Prostate gland (tissue), 2 donors: ENCODE measurements around the gene EIF1. TPM values are rescaled to one million over a fixed set of nuclear protein-coding genes. Genes with fewer than 3 reads are reported as not detected.

Experiments
- DNase-seq: peaks from one replicate; pipeline ENCODE4 v3.0.0-alpha.2; 2019; ENCODE audit warnings: low spot score
- H3K27ac ChIP-seq, 2 donors: fragments of 200-600 bp; sonication (generic); 2 replicates each; pipeline ENCODE4 v1.5.1; 2017 to 2019
- H3K27me3 ChIP-seq: fragments of 200-600 bp; sonication (generic); replicated peaks from 2 replicates; pipeline ENCODE4 v1.5.1; 2019; ENCODE audit not compliant: insufficient read depth
- H3K36me3 ChIP-seq, 2 donors: fragments of 200-600 bp; sonication (generic); 1 replicate in 1 of 2; 2 replicates in 1 of 2; pipeline versions ENCODE4 v1.5.1 to v1.8.1; 2017 to 2019
- H3K4me1 ChIP-seq: fragments of 200-600 bp; sonication (generic); replicated peaks from 2 replicates; pipeline ENCODE4 v1.5.1; 2019
- H3K4me3 ChIP-seq, 2 donors: fragments of 200-600 bp; sonication (generic); 2 replicates each; pipeline ENCODE4 v1.5.1; 2017 to 2019
- H3K9me3 ChIP-seq: fragments of 200-600 bp; sonication (generic); 2 replicates; pipeline ENCODE4 v1.5.1; 2017
- POLR2A ChIP-seq: fragments of 450-650 bp; IDR thresholded peaks from one replicate; pipeline ENCODE4 v1.6.1; 2016; ENCODE audit warnings: antibody characterized with exemption, mild to moderate bottlenecking
- POLR2AphosphoS5 ChIP-seq: sonication (generic); formaldehyde crosslinking; IDR thresholded peaks from one replicate; pipeline ENCODE4 v1.6.1; 2017; ENCODE audit warnings: antibody characterized with exemption
- WGBS: methylation state at CpG from one replicate; pipeline ENCODE4 v1.1.5; 2018; 5-methylcytosine and 5-hydroxymethylcytosine counted together
- intact Hi-C: fragments of 100-400 bp; cut with DNase I; formaldehyde crosslinking; loops from one replicate; pipeline ENCODE4 v1.14.2; 2022
- total RNA-seq, 2 donors: library from RNA; depleted of rRNA; stranded (reverse); fragments of >200 nt; gene quantifications; one replicate each; pipeline ENCODE4 v1.1.0, GENCODE V29; 2016
- TF ChIP-seq, protein P1 (sequence below), 4 experiments: fragments of 200-600 bp in 2 of 4; fragments of 450-650 bp in 2 of 4; sonication (generic) in 2 of 4; IDR thresholded peaks; 1 replicate in 3 of 4; 2 replicates in 1 of 4; pipeline ENCODE4 v1.5.1; 2016 to 2019; ENCODE audit warnings: antibody characterized with exemption in 4 of 4, mild to moderate bottlenecking in 2 of 4, moderate library complexity in 2 of 4

EIF1 gene
- total RNA-seq, 2 donors from 2014 or later: 136 to 320 TPM

DNA sequence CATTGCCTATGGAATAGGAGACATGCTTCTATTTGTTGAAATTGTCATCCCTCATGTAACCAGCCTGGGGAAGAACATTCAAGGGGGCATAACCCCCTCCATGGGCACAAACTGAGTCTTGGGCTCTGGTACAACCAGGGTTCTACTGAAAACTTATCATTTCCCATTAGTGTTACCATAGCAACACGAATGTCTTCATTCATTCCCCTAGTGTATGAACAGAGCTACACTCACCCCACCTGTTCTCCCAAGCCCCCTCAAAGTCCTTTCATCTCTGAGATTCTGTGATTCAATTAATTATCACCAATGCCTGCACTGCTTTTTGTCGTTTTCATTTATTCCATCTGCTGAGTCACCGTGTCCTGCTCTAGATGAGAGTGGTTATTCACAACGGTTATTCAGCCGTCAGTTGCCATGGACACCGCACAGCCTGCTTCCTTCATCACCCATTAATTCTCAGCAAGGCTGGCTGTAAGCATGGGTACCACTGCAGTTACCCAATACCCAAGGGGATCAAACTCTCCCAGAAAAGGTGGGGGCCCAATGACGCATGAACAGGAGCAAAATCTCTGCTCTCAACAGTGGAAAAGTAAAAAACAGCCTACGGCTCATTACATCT is 21.9 kb downstream of the EIF1 start:
- Histone ChIP-seq H3K27ac (no peak overlapping the region), H3K9me3 (no peaks in the 10 kb centered on the region), H3K27me3 (no peaks in the 10 kb centered on the region), H3K36me3 (no peaks in the 10 kb centered on the region), H3K4me3 (no peak overlapping the region), H3K4me1 (no peaks in the 10 kb centered on the region)
- no peak for DNase-seq
- 54% methylated on average over 8 of the region's 8 CpGs for WGBS
- intact Hi-C loops: no loop called here
- TF ChIP-seq, protein P1, sequence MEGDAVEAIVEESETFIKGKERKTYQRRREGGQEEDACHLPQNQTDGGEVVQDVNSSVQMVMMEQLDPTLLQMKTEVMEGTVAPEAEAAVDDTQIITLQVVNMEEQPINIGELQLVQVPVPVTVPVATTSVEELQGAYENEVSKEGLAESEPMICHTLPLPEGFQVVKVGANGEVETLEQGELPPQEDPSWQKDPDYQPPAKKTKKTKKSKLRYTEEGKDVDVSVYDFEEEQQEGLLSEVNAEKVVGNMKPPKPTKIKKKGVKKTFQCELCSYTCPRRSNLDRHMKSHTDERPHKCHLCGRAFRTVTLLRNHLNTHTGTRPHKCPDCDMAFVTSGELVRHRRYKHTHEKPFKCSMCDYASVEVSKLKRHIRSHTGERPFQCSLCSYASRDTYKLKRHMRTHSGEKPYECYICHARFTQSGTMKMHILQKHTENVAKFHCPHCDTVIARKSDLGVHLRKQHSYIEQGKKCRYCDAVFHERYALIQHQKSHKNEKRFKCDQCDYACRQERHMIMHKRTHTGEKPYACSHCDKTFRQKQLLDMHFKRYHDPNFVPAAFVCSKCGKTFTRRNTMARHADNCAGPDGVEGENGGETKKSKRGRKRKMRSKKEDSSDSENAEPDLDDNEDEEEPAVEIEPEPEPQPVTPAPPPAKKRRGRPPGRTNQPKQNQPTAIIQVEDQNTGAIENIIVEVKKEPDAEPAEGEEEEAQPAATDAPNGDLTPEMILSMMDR (IDR thresholded peaks at IDR 0.05): no peak
- TF ChIP-seq POLR2AphosphoS5: no peak
- TF ChIP-seq POLR2A: no peak

DNA sequence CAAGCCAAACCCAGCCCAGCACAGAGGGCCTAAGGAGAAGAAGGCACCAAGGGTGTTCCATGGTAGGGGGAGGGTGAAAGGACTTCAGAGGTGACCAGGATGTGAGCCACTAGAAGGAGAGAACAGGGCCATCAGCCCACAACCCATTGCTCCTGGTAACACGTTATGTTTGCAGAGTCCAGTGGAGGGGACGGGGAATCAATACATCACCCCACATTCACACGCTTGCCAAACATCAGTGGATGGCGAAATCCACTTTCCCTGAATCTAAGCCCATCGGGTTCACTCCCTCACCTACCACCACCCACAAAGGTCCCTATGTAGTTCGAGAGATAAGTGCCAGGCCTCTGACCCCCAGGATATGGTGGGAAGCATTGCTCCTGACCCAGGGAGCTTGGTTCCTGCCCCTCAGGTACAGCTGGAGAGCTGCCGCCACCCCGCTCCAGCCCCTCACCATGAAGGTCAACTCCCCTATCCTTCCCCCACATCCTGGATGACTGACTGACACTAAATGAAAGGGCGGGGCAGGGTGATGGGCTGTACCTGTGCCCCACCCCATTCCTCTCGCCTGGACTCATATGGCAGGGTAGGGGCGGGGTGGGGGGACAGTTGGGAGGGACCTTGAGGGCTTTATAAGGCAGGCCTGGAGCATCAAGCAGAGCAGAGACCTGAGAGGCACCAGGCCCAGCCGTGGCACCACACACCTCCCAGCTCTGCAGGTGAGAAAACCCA is 23.1 kb downstream of the EIF1 start, which contains the start of gene GAST:
Gene GAST, plus strand, starts transcription at position 663 of the 732 bp plus-strand sequence. CDS start 3,106 bp downstream, outside the sequence.
- H3K4me1 ChIP-seq: no peaks in the 10 kb centered on the region
- no peaks in the 10 kb centered on the region for H3K9me3 ChIP-seq
- no peak for DNase-seq
- WGBS: 88% methylated on average over 12 of the region's 12 CpGs
- no peaks in the 10 kb centered on the region for H3K36me3 ChIP-seq
- H3K4me3 ChIP-seq: no peak within 1 kb of the TSS
- no peaks in the 10 kb centered on the region for H3K27me3 ChIP-seq
- H3K27ac ChIP-seq: no peak within 1 kb of the TSS
- TF ChIP-seq POLR2AphosphoS5: no peak
- TF ChIP-seq, protein P1 (IDR thresholded peaks at IDR 0.05): no peak
- no peak for TF ChIP-seq POLR2A
- intact Hi-C loops: no loop called here

DNA sequence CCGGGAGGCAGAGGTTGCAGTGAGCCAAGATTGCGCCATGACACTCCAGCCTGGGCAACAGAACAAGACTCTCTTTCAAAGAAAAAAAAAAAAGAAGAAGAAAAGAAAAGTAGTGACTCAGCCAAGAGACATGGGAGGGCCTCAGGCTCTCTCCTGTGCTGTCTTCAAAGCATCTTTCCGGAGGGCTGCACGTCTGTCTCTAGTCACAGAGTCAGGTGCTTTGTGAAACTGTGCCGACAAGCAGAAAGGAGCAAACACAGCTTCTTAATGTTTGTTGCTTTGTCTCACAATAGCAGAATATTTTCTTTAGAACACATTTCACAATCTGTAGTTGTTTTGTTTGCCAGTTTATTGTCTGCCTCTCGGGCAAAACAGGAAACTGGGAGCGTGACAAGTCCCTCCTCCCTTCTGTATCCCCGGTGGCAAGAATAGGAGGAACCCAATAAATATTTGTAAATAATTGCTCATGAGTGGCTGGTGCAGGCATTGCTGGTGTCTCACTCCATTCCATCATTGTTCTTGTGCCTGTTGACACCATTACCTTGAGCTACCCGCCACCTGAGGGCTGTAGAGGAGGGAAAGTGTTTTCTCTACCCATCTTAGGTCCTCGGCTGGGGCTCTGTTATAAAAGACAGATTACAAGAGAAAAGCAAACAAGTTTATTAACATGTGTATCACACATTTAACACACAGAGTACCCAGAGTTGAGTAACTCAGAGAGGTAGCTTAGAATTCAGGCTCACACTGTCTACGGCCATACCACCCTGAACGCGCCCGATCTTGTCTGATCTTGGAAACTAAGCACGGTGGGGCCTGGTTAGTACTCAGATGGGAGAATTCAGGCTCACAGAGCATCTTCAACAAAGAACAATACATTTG is 29.0 kb downstream of the EIF1 start:
- Histone ChIP-seq H3K36me3 (no peaks in the 10 kb centered on the region), H3K4me1 (peaks cover 6% of the 10 kb centered on the region), H3K27ac (peak overlapping the region; percentile 18 to 31), H3K4me3 (no peak overlapping the region), H3K9me3 (no peaks in the 10 kb centered on the region), H3K27me3 (no peaks in the 10 kb centered on the region)
- 40% methylated on average over 15 of the region's 15 CpGs for WGBS
- TF ChIP-seq, protein P1 (IDR thresholded peaks at IDR 0.05): no peak
- TF ChIP-seq POLR2AphosphoS5 (peak; percentile 70), POLR2A (no peak)
- DNase-seq: peak; percentile 54
- intact Hi-C loops: no loop called here

DNA sequence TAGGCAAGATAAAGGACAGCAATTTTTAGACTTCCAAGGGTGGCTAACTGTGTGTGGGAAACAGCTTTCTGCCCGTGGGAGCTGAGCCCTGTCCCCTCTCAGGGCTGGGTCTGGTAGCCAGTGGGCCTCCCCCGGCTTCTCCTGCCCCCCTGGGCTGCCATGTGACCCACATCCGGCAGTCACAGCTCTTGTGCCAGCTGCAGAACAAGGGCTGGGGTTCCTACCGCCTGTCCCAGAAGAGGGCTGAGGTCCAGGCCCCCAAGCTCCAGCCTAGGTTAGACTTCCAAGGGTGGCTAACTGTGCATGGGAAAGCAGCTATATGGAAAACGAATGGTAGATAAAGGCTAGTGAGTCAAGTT is 29.6 kb downstream of the EIF1 start:
- peak overlapping the region; percentile 18 to 31 for H3K27ac ChIP-seq

More for the DNA sequence above, 29.6 kb downstream of the EIF1 start:
- no peak overlapping the region for H3K4me3 ChIP-seq
- TF ChIP-seq POLR2A: no peak
- TF ChIP-seq POLR2AphosphoS5: no peak
- TF ChIP-seq, protein P1 (IDR thresholded peaks at IDR 0.05): no peak
- no peaks in the 10 kb centered on the region for H3K9me3 ChIP-seq
- 48% methylated on average over 5 of the region's 5 CpGs for WGBS
- intact Hi-C loops: no loop called here
- no peaks in the 10 kb centered on the region for H3K27me3 ChIP-seq
- H3K36me3 ChIP-seq: no peaks in the 10 kb centered on the region
- H3K4me1 ChIP-seq: peaks cover 6% of the 10 kb centered on the region
- DNase-seq: no peak
